ENCODE data around the gene NUP210. TPM values are rescaled to one million over a fixed set of nuclear protein-coding genes. Genes with fewer than 3 reads are reported as not detected.

Gene NUP210
- total RNA-seq, 1 donor: 63.0 TPM

GRCh38 chr3:13420831-13421765 lies 976 bp upstream of the NUP210 start:
- Histone ChIP-seq H3K4me1 (ENCODE audit: insufficient read depth, low read length) (peaks cover 49% of the 10 kb centered on the region), H3K27me3 (ENCODE audit: insufficient read depth, low read length) (no peaks in the 10 kb centered on the region), H3K4me3 (ENCODE audit: low read length) (peak overlapping the region; percentile 69), H3K9me3 (ENCODE audit: low read depth, low read length) (no peaks in the 10 kb centered on the region)

GRCh38 chr3:13419505-13420044 lies 547 bp downstream of the NUP210 start:
- Histone ChIP-seq H3K27me3 (ENCODE audit: insufficient read depth, low read length) (no peaks in the 10 kb centered on the region), H3K9me3 (ENCODE audit: low read depth, low read length) (no peaks in the 10 kb centered on the region), H3K4me3 (ENCODE audit: low read length) (peak overlapping the region; percentile 69), H3K4me1 (ENCODE audit: insufficient read depth, low read length) (peaks cover 65% of the 10 kb centered on the region)

- no peaks in the 10 kb centered on the region for H3K27me3 ChIP-seq (ENCODE audit: insufficient read depth, low read length)
- no peak overlapping the region for H3K4me3 ChIP-seq (ENCODE audit: low read length)
- peaks cover 81% of the 10 kb centered on the region for H3K4me1 ChIP-seq (ENCODE audit: insufficient read depth, low read length)
- no peaks in the 10 kb centered on the region for H3K9me3 ChIP-seq (ENCODE audit: low read depth, low read length)
Observed at GRCh38 chr3:13417166-13417947, 2.8 kb downstream of the NUP210 start.

GRCh38 chr3:13415997-13416793 lies 3.9 kb downstream of the NUP210 start:
- H3K27me3 ChIP-seq (ENCODE audit: insufficient read depth, low read length): no peaks in the 10 kb centered on the region
- H3K4me3 ChIP-seq (ENCODE audit: low read length): no peak overlapping the region
- peaks cover 85% of the 10 kb centered on the region for H3K4me1 ChIP-seq (ENCODE audit: insufficient read depth, low read length)
- no peaks in the 10 kb centered on the region for H3K9me3 ChIP-seq (ENCODE audit: low read depth, low read length)

- H3K9me3 ChIP-seq (ENCODE audit: low read depth, low read length): no peaks in the 10 kb centered on the region
- peaks cover 80% of the 10 kb centered on the region for H3K4me1 ChIP-seq (ENCODE audit: insufficient read depth, low read length)
- no peak overlapping the region for H3K4me3 ChIP-seq (ENCODE audit: low read length)
- no peaks in the 10 kb centered on the region for H3K27me3 ChIP-seq (ENCODE audit: insufficient read depth, low read length)
Observed at GRCh38 chr3:13415236-13415986, 4.7 kb downstream of the NUP210 start.

GRCh38 chr3:13414040-13414729 lies 5.9 kb downstream of the NUP210 start:
- Histone ChIP-seq H3K9me3 (ENCODE audit: low read depth, low read length) (no peaks in the 10 kb centered on the region), H3K4me1 (ENCODE audit: insufficient read depth, low read length) (peaks cover 78% of the 10 kb centered on the region), H3K27me3 (ENCODE audit: insufficient read depth, low read length) (no peaks in the 10 kb centered on the region), H3K4me3 (ENCODE audit: low read length) (no peak overlapping the region)

- Histone ChIP-seq H3K27me3 (ENCODE audit: insufficient read depth, low read length) (no peaks in the 10 kb centered on the region), H3K4me3 (ENCODE audit: low read length) (no peak overlapping the region), H3K4me1 (ENCODE audit: insufficient read depth, low read length) (peaks cover 59% of the 10 kb centered on the region)
Observed at GRCh38 chr3:13411186-13411860, 8.8 kb downstream of the NUP210 start.

GRCh38 chr3:13408890-13409289 lies 11.2 kb downstream of the NUP210 start:
- no peaks in the 10 kb centered on the region for H3K27me3 ChIP-seq (ENCODE audit: insufficient read depth, low read length)
- H3K4me1 ChIP-seq (ENCODE audit: insufficient read depth, low read length): peaks cover 51% of the 10 kb centered on the region
- no peaks in the 10 kb centered on the region for H3K9me3 ChIP-seq (ENCODE audit: low read depth, low read length)

More at GRCh38 chr3:13411186-13411860, 8.8 kb downstream of the NUP210 start:
- no peaks in the 10 kb centered on the region for H3K9me3 ChIP-seq (ENCODE audit: low read depth, low read length)

GRCh38 chr3:13407926-13408325 lies 12.2 kb downstream of the NUP210 start:
- Histone ChIP-seq H3K4me3 (ENCODE audit: low read length) (no peak overlapping the region), H3K27me3 (ENCODE audit: insufficient read depth, low read length) (no peaks in the 10 kb centered on the region), H3K9me3 (ENCODE audit: low read depth, low read length) (no peaks in the 10 kb centered on the region), H3K4me1 (ENCODE audit: insufficient read depth, low read length) (peaks cover 43% of the 10 kb centered on the region)

More at GRCh38 chr3:13408890-13409289, 11.2 kb downstream of the NUP210 start:
- H3K4me3 ChIP-seq (ENCODE audit: low read length): no peak overlapping the region

- no peaks in the 10 kb centered on the region for H3K9me3 ChIP-seq (ENCODE audit: low read depth, low read length)
- H3K4me3 ChIP-seq (ENCODE audit: low read length): no peak overlapping the region
- H3K4me1 ChIP-seq (ENCODE audit: insufficient read depth, low read length): peaks cover 39% of the 10 kb centered on the region
- no peaks in the 10 kb centered on the region for H3K27me3 ChIP-seq (ENCODE audit: insufficient read depth, low read length)
Observed at GRCh38 chr3:13407475-13407874, 12.6 kb downstream of the NUP210 start.

GRCh38 chr3:13406190-13406589 lies 13.9 kb downstream of the NUP210 start:
- no peaks in the 10 kb centered on the region for H3K27me3 ChIP-seq (ENCODE audit: insufficient read depth, low read length)
- no peak overlapping the region for H3K4me3 ChIP-seq (ENCODE audit: low read length)
- H3K4me1 ChIP-seq (ENCODE audit: insufficient read depth, low read length): peaks cover 35% of the 10 kb centered on the region
- H3K9me3 ChIP-seq (ENCODE audit: low read depth, low read length): no peaks in the 10 kb centered on the region

- H3K4me3 ChIP-seq (ENCODE audit: low read length): no peak overlapping the region
- no peaks in the 10 kb centered on the region for H3K27me3 ChIP-seq (ENCODE audit: insufficient read depth, low read length)
- peaks cover 32% of the 10 kb centered on the region for H3K4me1 ChIP-seq (ENCODE audit: insufficient read depth, low read length)
- no peaks in the 10 kb centered on the region for H3K9me3 ChIP-seq (ENCODE audit: low read depth, low read length)
Observed at GRCh38 chr3:13405614-13406013, 14.5 kb downstream of the NUP210 start.

Measured in mononuclear cell (primary cell).